ENCODE results near the gene ABTB1.

Gene ABTB1

DNA sequence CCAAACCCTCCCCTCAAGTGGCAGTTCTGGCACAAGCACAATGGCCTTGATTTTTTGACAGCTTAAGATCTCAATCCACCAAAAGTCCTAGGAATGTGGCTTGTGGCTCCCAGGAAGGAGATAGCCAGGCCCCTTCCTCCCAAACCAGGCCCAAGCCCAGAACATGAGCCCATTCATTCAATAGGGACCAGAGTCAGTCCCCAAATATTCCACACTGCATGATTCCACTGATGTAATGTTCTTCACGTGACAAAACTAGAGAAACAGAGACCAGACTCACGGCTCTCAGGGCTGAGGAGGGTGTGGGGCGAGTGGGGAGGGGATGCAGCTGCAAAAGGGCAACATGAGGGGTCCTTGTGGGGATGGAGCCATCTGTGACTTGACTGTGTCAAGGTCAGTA is 25.5 kb downstream of the ABTB1 start:
- H3K27ac ChIP-seq (ENCODE audit: extremely low read depth, low read depth, low read length), result no peak overlapping the region
- no peaks in the 10 kb centered on the region for H3K4me1 ChIP-seq (ENCODE audit: control insufficient read depth, insufficient read depth, low read length)
- H3K36me3 ChIP-seq (ENCODE audit: control insufficient read depth in 2 of 2, insufficient read depth in 1 of 2, low read length in 2 of 2), result no peaks in the 10 kb centered on the region
- H3K9me3 ChIP-seq (ENCODE audit: control insufficient read depth, insufficient read depth, low read depth, low read length), result no peaks in the 10 kb centered on the region
- TF ChIP-seq, protein P1, sequence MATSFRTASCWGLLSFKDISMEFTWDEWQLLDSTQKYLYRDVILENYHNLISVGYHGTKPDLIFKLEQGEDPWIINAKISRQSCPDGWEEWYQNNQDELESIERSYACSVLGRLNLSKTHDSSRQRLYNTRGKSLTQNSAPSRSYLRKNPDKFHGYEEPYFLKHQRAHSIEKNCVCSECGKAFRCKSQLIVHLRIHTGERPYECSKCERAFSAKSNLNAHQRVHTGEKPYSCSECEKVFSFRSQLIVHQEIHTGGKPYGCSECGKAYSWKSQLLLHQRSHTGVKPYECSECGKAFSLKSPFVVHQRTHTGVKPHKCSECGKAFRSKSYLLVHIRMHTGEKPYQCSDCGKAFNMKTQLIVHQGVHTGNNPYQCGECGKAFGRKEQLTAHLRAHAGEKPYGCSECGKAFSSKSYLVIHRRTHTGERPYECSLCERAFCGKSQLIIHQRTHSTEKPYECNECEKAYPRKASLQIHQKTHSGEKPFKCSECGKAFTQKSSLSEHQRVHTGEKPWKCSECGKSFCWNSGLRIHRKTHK (tag by site-specific recombination; IDR thresholded peaks at IDR 0.05), result no peak
- TF ChIP-seq, protein P2, sequence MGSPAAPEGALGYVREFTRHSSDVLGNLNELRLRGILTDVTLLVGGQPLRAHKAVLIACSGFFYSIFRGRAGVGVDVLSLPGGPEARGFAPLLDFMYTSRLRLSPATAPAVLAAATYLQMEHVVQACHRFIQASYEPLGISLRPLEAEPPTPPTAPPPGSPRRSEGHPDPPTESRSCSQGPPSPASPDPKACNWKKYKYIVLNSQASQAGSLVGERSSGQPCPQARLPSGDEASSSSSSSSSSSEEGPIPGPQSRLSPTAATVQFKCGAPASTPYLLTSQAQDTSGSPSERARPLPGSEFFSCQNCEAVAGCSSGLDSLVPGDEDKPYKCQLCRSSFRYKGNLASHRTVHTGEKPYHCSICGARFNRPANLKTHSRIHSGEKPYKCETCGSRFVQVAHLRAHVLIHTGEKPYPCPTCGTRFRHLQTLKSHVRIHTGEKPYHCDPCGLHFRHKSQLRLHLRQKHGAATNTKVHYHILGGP (tag by site-specific recombination; IDR thresholded peaks at IDR 0.05), result no peak
- TF ChIP-seq, protein P3, sequence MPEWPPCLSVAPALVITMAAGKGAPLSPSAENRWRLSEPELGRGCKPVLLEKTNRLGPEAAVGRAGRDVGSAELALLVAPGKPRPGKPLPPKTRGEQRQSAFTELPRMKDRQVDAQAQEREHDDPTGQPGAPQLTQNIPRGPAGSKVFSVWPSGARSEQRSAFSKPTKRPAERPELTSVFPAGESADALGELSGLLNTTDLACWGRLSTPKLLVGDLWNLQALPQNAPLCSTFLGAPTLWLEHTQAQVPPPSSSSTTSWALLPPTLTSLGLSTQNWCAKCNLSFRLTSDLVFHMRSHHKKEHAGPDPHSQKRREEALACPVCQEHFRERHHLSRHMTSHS (tag by site-specific recombination; IDR thresholded peaks at IDR 0.05), result no peak
- TF ChIP-seq ZNF785 (tag by site-specific recombination; IDR thresholded peaks at IDR 0.05) (no peak), SCRT1 (tag by site-specific recombination; IDR thresholded peaks at IDR 0.05; ENCODE audit: borderline replicate concordance) (no peak), ZNF558 (tag by site-specific recombination; IDR thresholded peaks at IDR 0.05) (no peak), ZNF274 (IDR thresholded peaks at IDR 0.05; ENCODE audit: low read length) (no peak), ZNF274 (tag by site-specific recombination; IDR thresholded peaks at IDR 0.05; ENCODE audit: borderline replicate concordance) (no peak), KLF16 (tag by site-specific recombination; IDR thresholded peaks at IDR 0.05) (no peak), FEZF1 (tag by site-specific recombination; IDR thresholded peaks at IDR 0.05) (no peak), ZNF521 (tag by site-specific recombination; IDR thresholded peaks at IDR 0.05) (no peak), ZBTB8A (tag by site-specific recombination; IDR thresholded peaks at IDR 0.05) (no peak), GLIS2 (tag by site-specific recombination; IDR thresholded peaks at IDR 0.05) (no peak), ZNF140 (tag by site-specific recombination; IDR thresholded peaks at IDR 0.05) (no peak), ZNF561 (tag by site-specific recombination; IDR thresholded peaks at IDR 0.05; ENCODE audit: borderline replicate concordance) (no peak), ZNF23 (tag by site-specific recombination; IDR thresholded peaks at IDR 0.05; ENCODE audit: borderline replicate concordance) (no peak), ZNF426 (tag by site-specific recombination; IDR thresholded peaks at IDR 0.05) (no peak), ZNF610 (tag by site-specific recombination; IDR thresholded peaks at IDR 0.05; ENCODE audit: borderline replicate concordance) (no peak)
- TF ChIP-seq, protein P4, sequence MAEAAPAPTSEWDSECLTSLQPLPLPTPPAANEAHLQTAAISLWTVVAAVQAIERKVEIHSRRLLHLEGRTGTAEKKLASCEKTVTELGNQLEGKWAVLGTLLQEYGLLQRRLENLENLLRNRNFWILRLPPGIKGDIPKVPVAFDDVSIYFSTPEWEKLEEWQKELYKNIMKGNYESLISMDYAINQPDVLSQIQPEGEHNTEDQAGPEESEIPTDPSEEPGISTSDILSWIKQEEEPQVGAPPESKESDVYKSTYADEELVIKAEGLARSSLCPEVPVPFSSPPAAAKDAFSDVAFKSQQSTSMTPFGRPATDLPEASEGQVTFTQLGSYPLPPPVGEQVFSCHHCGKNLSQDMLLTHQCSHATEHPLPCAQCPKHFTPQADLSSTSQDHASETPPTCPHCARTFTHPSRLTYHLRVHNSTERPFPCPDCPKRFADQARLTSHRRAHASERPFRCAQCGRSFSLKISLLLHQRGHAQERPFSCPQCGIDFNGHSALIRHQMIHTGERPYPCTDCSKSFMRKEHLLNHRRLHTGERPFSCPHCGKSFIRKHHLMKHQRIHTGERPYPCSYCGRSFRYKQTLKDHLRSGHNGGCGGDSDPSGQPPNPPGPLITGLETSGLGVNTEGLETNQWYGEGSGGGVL (tag by site-specific recombination; IDR thresholded peaks at IDR 0.05), result no peak
- TF ChIP-seq, protein P5, sequence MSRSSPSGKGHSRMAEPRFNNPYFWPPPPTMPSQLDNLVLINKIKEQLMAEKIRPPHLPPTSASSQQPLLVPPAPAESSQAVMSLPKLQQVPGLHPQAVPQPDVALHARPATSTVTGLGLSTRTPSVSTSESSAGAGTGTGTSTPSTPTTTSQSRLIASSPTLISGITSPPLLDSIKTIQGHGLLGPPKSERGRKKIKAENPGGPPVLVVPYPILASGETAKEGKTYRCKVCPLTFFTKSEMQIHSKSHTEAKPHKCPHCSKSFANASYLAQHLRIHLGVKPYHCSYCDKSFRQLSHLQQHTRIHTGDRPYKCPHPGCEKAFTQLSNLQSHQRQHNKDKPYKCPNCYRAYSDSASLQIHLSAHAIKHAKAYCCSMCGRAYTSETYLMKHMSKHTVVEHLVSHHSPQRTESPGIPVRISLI (tag by site-specific recombination; IDR thresholded peaks at IDR 0.05), result no peak
- TF ChIP-seq, protein P6, sequence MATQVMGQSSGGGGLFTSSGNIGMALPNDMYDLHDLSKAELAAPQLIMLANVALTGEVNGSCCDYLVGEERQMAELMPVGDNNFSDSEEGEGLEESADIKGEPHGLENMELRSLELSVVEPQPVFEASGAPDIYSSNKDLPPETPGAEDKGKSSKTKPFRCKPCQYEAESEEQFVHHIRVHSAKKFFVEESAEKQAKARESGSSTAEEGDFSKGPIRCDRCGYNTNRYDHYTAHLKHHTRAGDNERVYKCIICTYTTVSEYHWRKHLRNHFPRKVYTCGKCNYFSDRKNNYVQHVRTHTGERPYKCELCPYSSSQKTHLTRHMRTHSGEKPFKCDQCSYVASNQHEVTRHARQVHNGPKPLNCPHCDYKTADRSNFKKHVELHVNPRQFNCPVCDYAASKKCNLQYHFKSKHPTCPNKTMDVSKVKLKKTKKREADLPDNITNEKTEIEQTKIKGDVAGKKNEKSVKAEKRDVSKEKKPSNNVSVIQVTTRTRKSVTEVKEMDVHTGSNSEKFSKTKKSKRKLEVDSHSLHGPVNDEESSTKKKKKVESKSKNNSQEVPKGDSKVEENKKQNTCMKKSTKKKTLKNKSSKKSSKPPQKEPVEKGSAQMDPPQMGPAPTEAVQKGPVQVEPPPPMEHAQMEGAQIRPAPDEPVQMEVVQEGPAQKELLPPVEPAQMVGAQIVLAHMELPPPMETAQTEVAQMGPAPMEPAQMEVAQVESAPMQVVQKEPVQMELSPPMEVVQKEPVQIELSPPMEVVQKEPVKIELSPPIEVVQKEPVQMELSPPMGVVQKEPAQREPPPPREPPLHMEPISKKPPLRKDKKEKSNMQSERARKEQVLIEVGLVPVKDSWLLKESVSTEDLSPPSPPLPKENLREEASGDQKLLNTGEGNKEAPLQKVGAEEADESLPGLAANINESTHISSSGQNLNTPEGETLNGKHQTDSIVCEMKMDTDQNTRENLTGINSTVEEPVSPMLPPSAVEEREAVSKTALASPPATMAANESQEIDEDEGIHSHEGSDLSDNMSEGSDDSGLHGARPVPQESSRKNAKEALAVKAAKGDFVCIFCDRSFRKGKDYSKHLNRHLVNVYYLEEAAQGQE (tag by site-specific recombination; IDR thresholded peaks at IDR 0.05), result no peak
- H3K4me3 ChIP-seq (ENCODE audit: low read depth, low read length), result no peak overlapping the region
- CTCF ChIA-PET, result interaction anchor here (1.2 to 4.3 kb wide), 2 partner anchors 134 to 261 kb away, joined by 4 to 31 read pairs; no protein-coding TSS in a partner anchor
- POLR2A ChIA-PET, result no interaction called here

Measured in HEK293 (cell line).